ENCODE measurements around the gene PRKAR1B. TPM values are rescaled to one million over a fixed set of nuclear protein-coding genes. Genes with fewer than 3 reads are reported as not detected.

The PRKAR1B gene
- total RNA-seq, 1 donor from 2014 or later = 14.0 TPM

GRCh38 chr7:611281-611810 lies 115.7 kb downstream of the PRKAR1B start:
- H3K4me3 ChIP-seq (ENCODE audit: low read depth, low read length) = no peak overlapping the region
- FAIRE-seq = no peak
- no peak for TF ChIP-seq CTCF (IDR thresholded peaks at IDR 0.05; ENCODE audit: insufficient read depth, low read length, severe bottlenecking)
- H3K27me3 ChIP-seq (ENCODE audit: control insufficient read depth, insufficient read depth, low read length) = no peaks in the 10 kb centered on the region
- no peak for DNase-seq (ENCODE audit: low read depth)
- no peaks in the 10 kb centered on the region for H3K36me3 ChIP-seq (ENCODE audit: control insufficient read depth, insufficient read depth, low read length)

GRCh38 chr7:610531-611280 lies 116.4 kb downstream of the PRKAR1B start:
- no peaks in the 10 kb centered on the region for H3K36me3 ChIP-seq (ENCODE audit: control insufficient read depth, insufficient read depth, low read length)
- H3K4me3 ChIP-seq (ENCODE audit: low read depth, low read length) = no peak overlapping the region
- H3K27me3 ChIP-seq (ENCODE audit: control insufficient read depth, insufficient read depth, low read length) = no peaks in the 10 kb centered on the region
- FAIRE-seq (no peak), DNase-seq (ENCODE audit: low read depth) (no peak)
- no peak for TF ChIP-seq CTCF (IDR thresholded peaks at IDR 0.05; ENCODE audit: insufficient read depth, low read length, severe bottlenecking)

DNA sequence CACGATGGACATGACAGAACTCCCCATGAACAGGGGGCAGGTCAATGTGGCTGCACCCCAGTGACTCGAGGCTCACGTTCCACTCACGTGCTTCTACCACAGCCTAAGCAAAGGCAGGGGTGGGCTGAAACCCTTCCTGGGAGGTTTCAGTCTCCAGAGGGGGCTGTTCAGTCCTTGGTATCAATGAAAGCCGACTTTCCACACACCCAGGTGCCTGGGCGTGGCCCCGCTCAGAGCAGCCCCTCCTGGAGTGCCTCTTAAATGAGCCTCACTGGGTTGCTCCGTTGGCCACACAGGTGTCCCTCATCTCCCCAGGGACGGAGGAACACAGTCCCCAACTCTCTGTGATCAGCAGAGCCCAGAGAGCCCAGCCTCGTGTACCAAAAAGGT lies 116.9 kb downstream of the PRKAR1B start:
- Histone ChIP-seq H3K36me3 (ENCODE audit: control insufficient read depth, insufficient read depth, low read length) (no peaks in the 10 kb centered on the region), H3K4me3 (ENCODE audit: low read depth, low read length) (no peak overlapping the region), H3K27me3 (ENCODE audit: control insufficient read depth, insufficient read depth, low read length) (no peaks in the 10 kb centered on the region)
- TF ChIP-seq CTCF (IDR thresholded peaks at IDR 0.05; ENCODE audit: insufficient read depth, low read length, severe bottlenecking) = no peak
- FAIRE-seq = no peak
- DNase-seq (ENCODE audit: low read depth) = no peak

- H3K27me3 ChIP-seq (ENCODE audit: control insufficient read depth, insufficient read depth, low read length) = no peaks in the 10 kb centered on the region
- DNase-seq (ENCODE audit: low read depth) = no peak
- no peak for TF ChIP-seq CTCF (IDR thresholded peaks at IDR 0.05; ENCODE audit: insufficient read depth, low read length, severe bottlenecking)
- no peak for FAIRE-seq
- no peak overlapping the region for H3K4me3 ChIP-seq (ENCODE audit: low read depth, low read length)
- H3K36me3 ChIP-seq (ENCODE audit: control insufficient read depth, insufficient read depth, low read length) = no peaks in the 10 kb centered on the region
Measured at GRCh38 chr7:609365-609764, 117.7 kb downstream of the PRKAR1B start.

DNA sequence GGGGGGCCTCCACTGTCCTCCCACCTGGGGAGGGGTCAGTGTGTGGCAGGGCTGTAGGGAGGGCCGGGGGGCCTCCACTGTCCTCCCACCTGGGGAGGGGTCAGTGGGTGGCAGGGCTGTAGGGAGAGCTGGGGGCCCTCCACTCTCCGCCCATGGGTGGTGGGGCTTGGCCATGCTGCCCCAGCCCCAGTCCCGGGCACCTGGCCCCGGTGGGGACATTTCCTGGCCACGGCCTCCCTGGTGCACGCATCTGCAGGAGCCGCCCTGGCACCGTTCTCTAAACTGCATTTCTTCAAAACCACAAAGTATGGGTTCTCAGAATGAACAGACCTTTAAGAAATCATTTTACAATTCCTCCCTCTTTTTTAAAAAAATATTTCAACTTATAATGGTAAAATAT lies 118.1 kb downstream of the PRKAR1B start:
- TF ChIP-seq CTCF (IDR thresholded peaks at IDR 0.05; ENCODE audit: insufficient read depth, low read length, severe bottlenecking) = no peak

GRCh38 chr7:608361-608760 lies 118.7 kb downstream of the PRKAR1B start:
- FAIRE-seq = no peak
- Histone ChIP-seq H3K27me3 (ENCODE audit: control insufficient read depth, insufficient read depth, low read length) (no peaks in the 10 kb centered on the region), H3K36me3 (ENCODE audit: control insufficient read depth, insufficient read depth, low read length) (no peaks in the 10 kb centered on the region), H3K4me3 (ENCODE audit: low read depth, low read length) (no peak overlapping the region)
- no peak for DNase-seq (ENCODE audit: low read depth)
- TF ChIP-seq CTCF (IDR thresholded peaks at IDR 0.05; ENCODE audit: insufficient read depth, low read length, severe bottlenecking) = no peak

More for the DNA sequence above, 118.1 kb downstream of the PRKAR1B start:
- Histone ChIP-seq H3K27me3 (ENCODE audit: control insufficient read depth, insufficient read depth, low read length) (no peaks in the 10 kb centered on the region), H3K36me3 (ENCODE audit: control insufficient read depth, insufficient read depth, low read length) (no peaks in the 10 kb centered on the region), H3K4me3 (ENCODE audit: low read depth, low read length) (no peak overlapping the region)
- DNase-seq (ENCODE audit: low read depth) (no peak), FAIRE-seq (no peak)

Data from bronchial epithelial cell (primary cell).